Endothelial cell of umbilical vein (primary cell): ENCODE data around the gene GALNT3. TPM values are rescaled to one million over a fixed set of nuclear protein-coding genes. Genes with fewer than 3 reads are reported as not detected.

Source experiments
- BruUV-seq: library from RNA; stranded (reverse); fragments of 400-500 nt; replicated peaks from 2 replicates; lab custom pipeline; 2021; lab: Mats Ljungman, UMichigan
- CTCF ChIA-PET: fragments of 300-600, 350-600 bp; sonication (Branson Sonifier 250); formaldehyde crosslinking; loops from one replicate; lab custom pipeline; 2021; ENCODE audit warnings: antibody characterized with exemption, inconsistent platforms; lab: Charles Lee
- POLR2A ChIA-PET: fragments of 300-600, 350-600 bp; sonication (Branson Sonifier 250); formaldehyde crosslinking; loops from one replicate; lab custom pipeline; 2021; ENCODE audit warnings: antibody characterized with exemption, inconsistent platforms; lab: Charles Lee
- DNase-seq: peaks from one replicate; pipeline ENCODE4 v3.0.0-alpha.2; 2011; ENCODE audit warnings: low read depth, low spot score
- FAIRE-seq: peaks from 2 replicates; lab custom pipeline; 2011; peaks lifted over from hg19 to GRCh38; lab: Jason Lieb, UNC
- H2AFZ ChIP-seq: 2 replicates; pipeline ENCODE4 v1.6.0; 2012; ENCODE audit warnings: low read depth, low read length, control low read depth, inconsistent platforms
- H3K27ac ChIP-seq: 2 replicates; pipeline ENCODE4 v1.5.1; 2011; ENCODE audit warnings: low read depth, mild to moderate bottlenecking, control low read depth, low read length, moderate library complexity; ENCODE audit not compliant: insufficient read depth
- H3K27me3 ChIP-seq, 2 experiments: 2 replicates each; pipeline versions ENCODE4 v1.6.0 to v1.6.1; 2011; ENCODE audit warnings: low read length in 2 of 2, mixed read lengths in 1 of 2; ENCODE audit not compliant: control insufficient read depth in 2 of 2, insufficient read depth in 2 of 2
- H3K36me3 ChIP-seq, 2 experiments: 2 replicates in 1 of 2; 3 replicates in 1 of 2; pipeline ENCODE4 v1.5.1; 2011; ENCODE audit warnings: low read length in 2 of 2, mild to moderate bottlenecking in 1 of 2, moderate library complexity in 1 of 2; ENCODE audit not compliant: control insufficient read depth in 2 of 2, insufficient read depth in 2 of 2; ENCODE audit errors: extremely low read depth in 1 of 2
- H3K4me1 ChIP-seq: 3 replicates; pipeline ENCODE4 v1.5.1; 2011; ENCODE audit warnings: mild to moderate bottlenecking, low read length; ENCODE audit not compliant: control insufficient read depth, insufficient read depth; ENCODE audit errors: extremely low read depth
- H3K4me2 ChIP-seq: 2 replicates; pipeline ENCODE4 v1.6.1; 2011; ENCODE audit warnings: low read length, control low read depth, mixed read lengths; ENCODE audit not compliant: insufficient read depth
- H3K4me3 ChIP-seq, 3 experiments: fragments of 200-600 bp in 1 of 3; sonication (generic), shearing (Covaris generic) in 1 of 3; replicated peaks in 1 of 3; 2 replicates each; pipeline ENCODE4 v1.5.1; 2011 to 2016; ENCODE audit warnings: control low read depth in 3 of 3, low read length in 3 of 3, mild to moderate bottlenecking in 2 of 3, inconsistent platforms in 1 of 3, low read depth in 1 of 3, moderate library complexity in 1 of 3; ENCODE audit not compliant: insufficient read depth in 1 of 3
- H3K79me2 ChIP-seq: 2 replicates; pipeline ENCODE4 v1.6.0; 2012; ENCODE audit warnings: low read length, inconsistent platforms; ENCODE audit not compliant: control insufficient read depth, insufficient read depth
- H3K9ac ChIP-seq: replicated peaks from 2 replicates; pipeline ENCODE3; 2011; ENCODE audit warnings: low read length, control low read depth; ENCODE audit not compliant: insufficient read depth; ENCODE audit errors: extremely low read depth
- H3K9me1 ChIP-seq: replicated peaks from 3 replicates; pipeline ENCODE4 v1.6.0; 2011; ENCODE audit warnings: mild to moderate bottlenecking, low read length; ENCODE audit not compliant: control insufficient read depth, insufficient read depth; ENCODE audit errors: extremely low read depth
- H3K9me3 ChIP-seq: replicated peaks from 2 replicates; pipeline ENCODE4 v1.5.1; 2012; ENCODE audit warnings: low read length, inconsistent platforms; ENCODE audit not compliant: control insufficient read depth, insufficient read depth
- H4K20me1 ChIP-seq: replicated peaks from 2 replicates; pipeline ENCODE3; 2011; ENCODE audit warnings: mild to moderate bottlenecking, low read length; ENCODE audit not compliant: control insufficient read depth, insufficient read depth; ENCODE audit errors: extremely low read depth
- EZH2 ChIP-seq: IDR thresholded peaks from 2 replicates; pipeline ENCODE4 v1.6.1; 2012; ENCODE audit warnings: borderline replicate concordance, low read depth, mild to moderate bottlenecking, moderate library complexity, low read length, inconsistent platforms; ENCODE audit not compliant: severe bottlenecking
- FOS ChIP-seq: IDR thresholded peaks from 2 replicates; pipeline ENCODE4 v1.6.1; 2011; ENCODE audit warnings: mild to moderate bottlenecking, low read length, moderate library complexity, borderline replicate concordance; ENCODE audit not compliant: insufficient read depth
- GATA2 ChIP-seq: IDR thresholded peaks from 2 replicates; pipeline ENCODE4 v1.7.0; 2011; ENCODE audit warnings: low read depth, mild to moderate bottlenecking, moderate library complexity, mixed read lengths, low read length; ENCODE audit not compliant: insufficient read length, insufficient read depth
- JUN ChIP-seq: IDR thresholded peaks from 2 replicates; pipeline ENCODE4 v1.6.1; 2011; ENCODE audit warnings: borderline replicate concordance, low read depth; ENCODE audit not compliant: insufficient read length, insufficient read depth
- MYC ChIP-seq: IDR thresholded peaks from one replicate; pipeline ENCODE4 v1.6.1; 2011; ENCODE audit warnings: mild to moderate bottlenecking, low read depth, low read length
- POLR2A ChIP-seq: IDR thresholded peaks from 2 replicates; pipeline ENCODE4 v1.6.1; 2012; ENCODE audit warnings: low read depth, mild to moderate bottlenecking, control low read depth, low read length
- POLR2AphosphoS5 ChIP-seq: IDR thresholded peaks from 2 replicates; pipeline ENCODE4 v1.6.1; 2012; ENCODE audit warnings: low read depth, mild to moderate bottlenecking, control low read depth, low read length, moderate library complexity; ENCODE audit not compliant: insufficient read depth
- dilution Hi-C: fragments of 300-500 bp; cut with MboI; formaldehyde crosslinking; loops from one replicate; pipeline ENCODE4 v1.15.0; 2019; ENCODE audit warnings: low sequenced_read_pairs; ENCODE audit not compliant: extremely low pct_ligation_motif_present
- intact Hi-C: fragments of 100-400 bp; cut with micrococcal nuclease; formaldehyde crosslinking; loops from one replicate; pipeline ENCODE4 v1.10.0; 2022
- polyA plus RNA-seq, 4 experiments: library from polyadenylated mRNA; depleted of rRNA in 3 of 4; stranded (reverse) in 3 of 4; unstranded in 1 of 4; fragments of >200 nt; gene quantifications; 2 replicates each; pipeline versions ENCODE4 v1.2.1 to v1.2.3, GENCODE V29; 2011 to 2012; ENCODE audit warnings: missing spikeins in 1 of 4
- total RNA-seq: library from RNA; stranded (reverse); gene quantifications from 2 replicates; pipeline ENCODE4 v1.2.3, GENCODE V29; 2021
- TF ChIP-seq, protein P1 (sequence below), 2 donors: IDR thresholded peaks; 1 replicate in 1 of 2; 2 replicates in 1 of 2; pipeline ENCODE4 v1.5.1; 2011; ENCODE audit warnings: low read length in 2 of 2, mild to moderate bottlenecking in 2 of 2, moderate library complexity in 2 of 2, control low read depth in 1 of 2, inconsistent platforms in 1 of 2, low read depth in 1 of 2; ENCODE audit not compliant: insufficient read depth in 1 of 2; ENCODE audit errors: extremely low read depth in 1 of 2
- TF ChIP-seq, protein P2 (sequence below): IDR thresholded peaks from 2 replicates; pipeline ENCODE4 v1.6.1; 2011; ENCODE audit not compliant: insufficient read depth, insufficient read length

The GALNT3 gene
- total and polyA plus RNA-seq, 2 donors (not counting 3 experiments of a cell fraction or from before 2014, with no cell fraction given) = 0.07 to 0.82 TPM

DNA sequence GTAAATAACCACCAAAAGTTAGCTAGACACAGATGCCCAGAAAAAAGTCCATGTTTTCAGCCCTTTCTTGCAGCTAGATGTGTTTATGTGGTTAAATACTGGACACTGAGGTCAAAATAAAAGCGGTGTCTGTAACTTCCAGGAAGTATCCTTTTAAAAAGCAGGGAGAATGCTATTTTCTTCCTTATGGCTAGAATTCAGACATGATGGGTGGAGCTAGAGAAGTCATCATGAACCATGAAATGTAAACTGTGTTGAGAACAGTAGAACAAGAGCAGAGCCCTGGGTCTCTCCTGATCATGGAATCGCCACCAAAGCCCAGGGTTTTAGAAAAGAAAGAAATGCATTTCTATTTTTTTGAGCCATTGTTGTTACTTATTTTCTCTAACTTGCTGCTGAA is 41.3 kb upstream of the GALNT3 start:
- no peaks in the 10 kb centered on the region for H3K36me3 ChIP-seq
- no peaks in the 10 kb centered on the region for H4K20me1 ChIP-seq
- TF ChIP-seq, protein P1, sequence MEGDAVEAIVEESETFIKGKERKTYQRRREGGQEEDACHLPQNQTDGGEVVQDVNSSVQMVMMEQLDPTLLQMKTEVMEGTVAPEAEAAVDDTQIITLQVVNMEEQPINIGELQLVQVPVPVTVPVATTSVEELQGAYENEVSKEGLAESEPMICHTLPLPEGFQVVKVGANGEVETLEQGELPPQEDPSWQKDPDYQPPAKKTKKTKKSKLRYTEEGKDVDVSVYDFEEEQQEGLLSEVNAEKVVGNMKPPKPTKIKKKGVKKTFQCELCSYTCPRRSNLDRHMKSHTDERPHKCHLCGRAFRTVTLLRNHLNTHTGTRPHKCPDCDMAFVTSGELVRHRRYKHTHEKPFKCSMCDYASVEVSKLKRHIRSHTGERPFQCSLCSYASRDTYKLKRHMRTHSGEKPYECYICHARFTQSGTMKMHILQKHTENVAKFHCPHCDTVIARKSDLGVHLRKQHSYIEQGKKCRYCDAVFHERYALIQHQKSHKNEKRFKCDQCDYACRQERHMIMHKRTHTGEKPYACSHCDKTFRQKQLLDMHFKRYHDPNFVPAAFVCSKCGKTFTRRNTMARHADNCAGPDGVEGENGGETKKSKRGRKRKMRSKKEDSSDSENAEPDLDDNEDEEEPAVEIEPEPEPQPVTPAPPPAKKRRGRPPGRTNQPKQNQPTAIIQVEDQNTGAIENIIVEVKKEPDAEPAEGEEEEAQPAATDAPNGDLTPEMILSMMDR (IDR thresholded peaks at IDR 0.05; ENCODE audit: extremely low read depth in 1 of 2, insufficient read depth in 1 of 2, low read depth in 1 of 2, low read length in 2 of 2) = no peak
- TF ChIP-seq POLR2AphosphoS5 (no peak), JUN (no peak), GATA2 (no peak), POLR2A (no peak), EZH2 (no peak), FOS (no peak), MYC (no peak)
- TF ChIP-seq, protein P2, sequence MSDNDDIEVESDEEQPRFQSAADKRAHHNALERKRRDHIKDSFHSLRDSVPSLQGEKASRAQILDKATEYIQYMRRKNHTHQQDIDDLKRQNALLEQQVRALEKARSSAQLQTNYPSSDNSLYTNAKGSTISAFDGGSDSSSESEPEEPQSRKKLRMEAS = no peak
- H2AFZ ChIP-seq = no peak overlapping the region
- no peak for FAIRE-seq
- H3K4me1 ChIP-seq = no peaks in the 10 kb centered on the region
- ChIA-PET CTCF (interaction anchor here (2.0 kb wide), 1 partner anchor 293 kb away, joined by 5 read pairs; the partner anchor contains the start of gene SCN1A), POLR2A (no interaction called here)
- dilution Hi-C loops = no loop called here
- no peak overlapping the region for H3K4me2 ChIP-seq
- H3K4me3 ChIP-seq = no peak overlapping the region
- H3K9ac ChIP-seq = no peak overlapping the region
- DNase-seq = no peak
- no peaks in the 10 kb centered on the region for H3K79me2 ChIP-seq
- H3K9me1 ChIP-seq = no peaks in the 10 kb centered on the region
- no peaks in the 10 kb centered on the region for H3K27me3 ChIP-seq
- no peaks in the 10 kb centered on the region for H3K9me3 ChIP-seq
- H3K27ac ChIP-seq = no peak overlapping the region
- BruUV-seq = no TSS peak
- intact Hi-C loops = no loop called here
